ENCODE measurements around the gene NTF3.
"Not testable (repeated sequence)": the region's sequence is repeated elsewhere in the genome, so short reads cannot be mapped to it uniquely, and the experiment has no call there.

Gene NTF3

GRCh38 chr12:5524116-5524768 lies 92.3 kb downstream of the NTF3 start:
- TF ChIP-seq, protein P1, sequence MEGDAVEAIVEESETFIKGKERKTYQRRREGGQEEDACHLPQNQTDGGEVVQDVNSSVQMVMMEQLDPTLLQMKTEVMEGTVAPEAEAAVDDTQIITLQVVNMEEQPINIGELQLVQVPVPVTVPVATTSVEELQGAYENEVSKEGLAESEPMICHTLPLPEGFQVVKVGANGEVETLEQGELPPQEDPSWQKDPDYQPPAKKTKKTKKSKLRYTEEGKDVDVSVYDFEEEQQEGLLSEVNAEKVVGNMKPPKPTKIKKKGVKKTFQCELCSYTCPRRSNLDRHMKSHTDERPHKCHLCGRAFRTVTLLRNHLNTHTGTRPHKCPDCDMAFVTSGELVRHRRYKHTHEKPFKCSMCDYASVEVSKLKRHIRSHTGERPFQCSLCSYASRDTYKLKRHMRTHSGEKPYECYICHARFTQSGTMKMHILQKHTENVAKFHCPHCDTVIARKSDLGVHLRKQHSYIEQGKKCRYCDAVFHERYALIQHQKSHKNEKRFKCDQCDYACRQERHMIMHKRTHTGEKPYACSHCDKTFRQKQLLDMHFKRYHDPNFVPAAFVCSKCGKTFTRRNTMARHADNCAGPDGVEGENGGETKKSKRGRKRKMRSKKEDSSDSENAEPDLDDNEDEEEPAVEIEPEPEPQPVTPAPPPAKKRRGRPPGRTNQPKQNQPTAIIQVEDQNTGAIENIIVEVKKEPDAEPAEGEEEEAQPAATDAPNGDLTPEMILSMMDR (IDR thresholded peaks at IDR 0.05; ENCODE audit: insufficient read depth, low read depth, low read length, missing control alignments): no peak
- H3K4me3 ChIP-seq (ENCODE audit: low read depth, low read length): no peak overlapping the region
- DNase-seq (ENCODE audit: low read depth): no peak

DNA sequence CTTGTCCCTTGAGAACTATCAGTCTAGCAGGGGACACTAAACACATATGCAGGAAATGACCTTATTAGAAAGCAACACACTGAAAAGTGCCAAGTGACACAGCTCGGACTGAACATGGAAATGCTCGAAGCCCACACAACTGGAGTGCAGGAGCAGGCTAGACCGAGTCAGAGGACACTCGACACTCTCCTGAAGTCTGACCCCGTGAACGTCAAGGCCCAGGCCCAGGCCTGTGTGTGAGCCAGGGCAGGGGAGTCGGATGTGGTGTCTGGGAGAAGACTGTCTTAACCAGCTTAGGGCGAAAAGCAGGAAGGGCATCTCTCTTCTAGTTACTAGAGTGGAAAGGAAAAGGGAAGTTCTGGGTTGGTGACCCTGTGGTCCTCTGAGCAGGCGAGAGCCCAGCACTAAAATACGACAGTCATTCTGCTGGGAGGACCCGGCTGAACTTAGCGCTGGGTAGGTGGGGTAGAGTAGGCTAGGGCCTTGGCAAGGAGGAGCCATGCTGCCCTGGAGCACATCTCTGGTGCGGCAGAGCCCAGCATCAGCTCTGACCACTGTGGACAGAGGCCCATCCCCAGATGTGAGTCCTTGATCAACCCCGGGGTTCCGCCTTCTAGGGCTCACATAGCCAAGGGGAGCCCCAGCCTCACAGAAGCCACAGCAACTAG lies 93.0 kb downstream of the NTF3 start:
- DNase-seq (ENCODE audit: low read depth): no peak
- no peak overlapping the region for H3K4me3 ChIP-seq (ENCODE audit: low read depth, low read length)
- TF ChIP-seq, protein P1 (IDR thresholded peaks at IDR 0.05; ENCODE audit: insufficient read depth, low read depth, low read length, missing control alignments): no peak

- H3K4me3 ChIP-seq (ENCODE audit: low read depth, low read length): no peak overlapping the region
- TF ChIP-seq, protein P1 (IDR thresholded peaks at IDR 0.05; ENCODE audit: insufficient read depth, low read depth, low read length, missing control alignments): no peak
- DNase-seq (ENCODE audit: low read depth): no peak
These were observed 94.0 kb downstream of the NTF3 start for GRCh38 chr12:5525783-5526367.

GRCh38 chr12:5533368-5533767 lies 101.5 kb downstream of the NTF3 start:
- H3K4me3 ChIP-seq (ENCODE audit: low read depth, low read length): no peak overlapping the region
- DNase-seq (ENCODE audit: low read depth): no peak
- TF ChIP-seq, protein P1 (IDR thresholded peaks at IDR 0.05; ENCODE audit: insufficient read depth, low read depth, low read length, missing control alignments): no peak

DNA sequence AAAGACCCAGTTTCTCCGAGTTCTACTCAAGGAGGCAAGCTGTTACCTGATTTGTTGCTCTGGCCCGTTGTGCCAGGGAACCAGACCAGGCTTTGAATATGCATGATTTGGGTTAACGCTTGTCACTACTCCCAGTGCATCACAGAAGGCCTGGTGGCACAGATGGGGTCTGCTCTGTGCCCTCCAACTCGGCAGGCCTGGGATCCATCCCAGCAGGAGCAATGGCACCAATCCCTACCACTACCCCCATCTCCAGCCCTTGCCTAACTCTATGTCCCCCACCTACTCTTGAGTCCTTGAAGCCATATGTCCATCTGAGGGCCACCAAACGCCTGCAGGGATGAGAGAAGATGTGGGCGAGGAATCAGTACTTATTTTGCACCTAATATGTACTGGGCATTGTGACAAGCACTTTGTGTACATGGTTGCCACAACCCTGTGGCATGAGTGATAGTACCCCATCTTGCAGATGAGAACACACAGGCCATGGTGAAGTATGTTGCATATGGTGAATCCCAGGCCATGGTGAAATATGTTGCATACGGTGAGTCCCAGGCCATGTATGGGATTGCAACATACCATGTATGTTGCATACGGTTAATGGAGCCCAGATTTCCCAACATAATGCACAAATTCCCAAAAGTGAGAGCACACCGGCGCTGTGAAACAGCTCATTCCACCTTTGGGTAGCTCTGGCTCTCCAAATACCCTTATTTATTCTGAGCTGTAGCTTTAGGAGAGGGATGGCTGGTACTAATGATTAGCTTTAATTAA lies 102.7 kb downstream of the NTF3 start:
- TF ChIP-seq, protein P1 (IDR thresholded peaks at IDR 0.05; ENCODE audit: insufficient read depth, low read depth, low read length, missing control alignments): no peak
- no peak for DNase-seq (ENCODE audit: low read depth)
- no peak overlapping the region for H3K4me3 ChIP-seq (ENCODE audit: low read depth, low read length)

DNA sequence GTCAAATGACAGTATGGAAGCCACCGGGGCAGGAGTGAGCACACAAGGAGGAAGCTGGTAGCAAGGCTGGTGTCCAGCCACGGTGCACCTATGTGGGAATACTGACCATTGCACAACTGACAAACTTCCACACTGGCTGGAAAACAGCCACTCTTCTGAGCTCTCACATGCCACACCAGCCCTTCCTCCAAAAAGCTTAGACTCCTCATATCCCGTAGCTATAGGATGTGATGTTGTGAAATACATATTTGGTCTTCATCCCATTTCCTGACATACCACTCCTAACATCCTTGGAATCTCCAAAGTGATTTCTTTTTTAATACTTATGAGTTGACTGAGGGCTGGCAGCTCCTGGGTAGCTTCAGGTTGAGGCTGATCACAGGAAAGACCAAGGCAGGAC lies 103.6 kb downstream of the NTF3 start:
- no peak for DNase-seq (ENCODE audit: low read depth)
- TF ChIP-seq, protein P1 (IDR thresholded peaks at IDR 0.05; ENCODE audit: insufficient read depth, low read depth, low read length, missing control alignments): no peak
- no peak overlapping the region for H3K4me3 ChIP-seq (ENCODE audit: low read depth, low read length)

GRCh38 chr12:5537026-5537615 lies 105.2 kb downstream of the NTF3 start:
- not testable (repeated sequence) for DNase-seq (ENCODE audit: low read depth); H3K4me3 ChIP-seq (ENCODE audit: low read depth, low read length)

Measured in GM12865 (cell line).